Activated T-cell treated with anti-CD3 and anti-CD28 coated beads for 24 hours (primary cell): ENCODE results near the gene PPP1R9B.

Experiments
- DNase-seq: peaks from one replicate; pipeline ENCODE4 v3.0.0-alpha.2; 2020; ENCODE audit warnings: low read depth

PPP1R9B gene

GRCh38 chr17:50123649-50124349 lies 26.7 kb downstream of the PPP1R9B start:
- DNase-seq, result no peak

DNA sequence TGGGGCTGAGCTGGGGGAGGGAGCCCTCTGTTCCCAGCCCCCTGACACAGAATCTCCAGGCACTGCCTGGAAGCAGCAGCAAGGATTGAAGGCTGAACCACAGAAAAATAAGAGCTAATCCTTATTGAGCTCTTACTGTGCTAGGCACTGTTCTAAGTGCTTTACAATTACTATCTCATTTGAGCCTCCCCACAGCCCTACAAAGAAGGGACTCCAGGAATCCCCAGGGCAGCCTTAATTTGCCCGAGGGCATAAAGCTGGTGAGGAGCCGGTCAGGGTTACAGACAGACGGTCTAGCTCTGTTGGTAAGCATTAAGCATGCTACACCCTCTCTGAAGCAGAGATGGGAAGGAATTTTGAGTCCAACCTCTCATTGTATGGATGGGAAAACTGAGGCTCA lies 27.5 kb downstream of the PPP1R9B start:
- no peak for DNase-seq

DNA sequence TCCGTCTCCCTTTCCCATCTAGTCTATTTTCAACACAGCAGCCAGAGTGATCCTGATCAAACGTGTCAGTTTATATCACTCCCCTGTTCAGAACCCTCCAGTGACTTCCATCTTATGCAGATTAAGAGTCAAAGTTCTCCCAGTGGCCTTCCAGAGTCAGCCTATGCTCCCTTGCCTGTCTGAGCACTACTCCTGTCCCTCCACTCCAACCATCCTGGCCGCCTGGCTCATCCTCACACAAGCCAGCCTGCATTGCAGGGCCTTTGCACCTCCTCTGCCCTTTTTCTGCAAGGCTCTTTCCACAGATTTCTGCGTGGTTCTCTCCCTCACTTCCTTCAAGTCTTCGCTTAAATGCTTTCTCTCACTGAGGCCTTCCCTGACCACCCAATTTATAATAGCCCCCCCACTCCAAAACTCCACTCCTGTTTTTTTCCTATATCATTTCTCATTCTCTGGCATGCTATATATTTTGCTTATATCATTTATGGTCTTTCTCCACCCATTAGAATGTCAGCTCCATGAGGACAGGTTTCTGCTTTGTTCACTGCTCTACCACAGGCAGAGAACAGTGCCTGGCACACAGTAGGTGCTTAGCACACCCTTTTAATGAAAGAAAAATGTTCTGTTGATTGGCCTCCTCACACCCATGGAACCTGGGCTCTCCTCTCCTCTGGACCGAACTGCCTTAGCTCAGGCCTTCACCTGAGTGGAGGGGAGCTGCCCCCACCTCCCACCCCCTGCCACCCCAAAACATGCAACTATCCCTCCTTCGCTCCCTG lies 29.8 kb downstream of the PPP1R9B start:
- DNase-seq, result no peak

- DNase-seq, result no peak
Measured at GRCh38 chr17:50118828-50119218, 31.7 kb downstream of the PPP1R9B start.

DNA sequence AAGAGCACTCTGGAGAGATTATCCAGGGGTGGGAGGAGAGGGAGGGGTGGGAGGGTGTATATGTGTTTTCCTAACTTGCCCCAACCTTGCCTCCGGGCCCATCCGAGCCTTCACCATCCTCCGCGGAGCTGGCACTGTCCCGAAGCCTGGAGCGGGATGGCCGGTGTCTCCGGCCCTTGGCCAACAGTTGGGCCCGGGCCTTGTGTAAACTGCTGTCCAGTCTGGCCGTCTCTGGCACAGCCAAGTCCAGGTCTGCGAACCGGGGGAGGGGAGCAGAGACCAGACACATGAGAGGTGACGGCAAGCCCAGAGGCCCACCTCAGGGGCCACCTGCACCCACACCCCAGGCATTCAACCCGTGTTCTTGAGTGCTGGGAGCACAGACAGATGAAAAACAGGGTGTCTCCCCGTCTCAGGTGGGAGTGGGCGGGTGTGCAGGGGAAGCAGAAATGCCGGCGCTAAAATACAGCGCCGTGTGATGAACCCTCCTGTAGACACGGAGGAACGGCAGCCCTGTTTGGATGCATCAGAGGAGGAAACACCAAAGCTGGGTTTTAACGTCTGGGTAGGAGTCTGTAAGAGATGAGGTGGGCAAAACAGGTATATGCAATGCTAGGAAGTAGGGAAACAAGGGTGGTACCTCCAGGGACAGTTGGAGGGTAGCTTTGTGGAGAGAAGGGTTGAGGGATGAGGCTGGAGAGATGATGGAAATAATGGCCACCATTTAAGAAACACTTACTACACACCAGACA lies 32.2 kb downstream of the PPP1R9B start:
- DNase-seq, result no peak

DNA sequence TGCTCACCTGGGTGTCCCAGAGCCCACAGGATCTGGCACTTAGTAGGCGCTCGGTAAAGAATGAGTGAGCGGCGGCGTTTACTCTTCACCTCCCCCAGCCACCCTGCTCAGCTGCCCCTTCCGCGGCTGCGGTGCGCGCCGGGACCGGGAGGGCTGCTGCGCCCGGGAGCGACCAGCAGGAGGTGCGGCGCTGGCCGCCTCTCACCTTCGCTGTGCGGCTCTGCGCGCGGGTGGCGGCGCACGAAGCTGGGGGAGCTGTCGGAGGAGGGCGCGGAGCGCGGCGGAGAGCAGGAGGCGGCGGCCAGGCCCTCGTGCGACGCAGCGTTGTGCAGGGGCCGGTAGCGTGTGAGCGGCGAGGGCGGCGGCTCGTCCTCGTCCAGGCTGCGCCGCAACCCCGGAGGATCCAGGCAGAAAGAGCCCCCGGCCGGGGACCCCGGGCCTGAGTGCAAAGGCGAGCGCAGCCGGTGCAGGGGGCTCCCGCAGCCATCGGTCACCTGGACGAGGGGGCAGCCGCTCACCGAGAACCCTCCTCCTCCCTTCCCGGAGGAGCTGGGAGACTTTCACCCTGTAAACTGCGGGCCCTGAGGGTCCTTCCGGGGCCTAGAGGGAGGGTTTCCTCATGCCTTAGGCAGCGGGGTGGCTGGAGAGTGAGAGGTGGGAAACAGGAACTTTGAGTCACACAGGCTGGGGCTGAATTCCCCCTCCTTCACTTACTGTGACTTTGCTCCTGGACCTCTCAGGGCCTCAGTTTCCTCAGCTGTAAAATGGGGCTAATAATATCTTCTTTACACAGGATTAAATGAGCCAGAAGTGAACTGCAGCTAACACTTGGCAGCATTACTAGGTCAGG lies 33.0 kb downstream of the PPP1R9B start:
- peak; percentile 49 for DNase-seq

- no peak for DNase-seq
Measured at GRCh38 chr17:50115756-50116155, 34.7 kb downstream of the PPP1R9B start.

DNA sequence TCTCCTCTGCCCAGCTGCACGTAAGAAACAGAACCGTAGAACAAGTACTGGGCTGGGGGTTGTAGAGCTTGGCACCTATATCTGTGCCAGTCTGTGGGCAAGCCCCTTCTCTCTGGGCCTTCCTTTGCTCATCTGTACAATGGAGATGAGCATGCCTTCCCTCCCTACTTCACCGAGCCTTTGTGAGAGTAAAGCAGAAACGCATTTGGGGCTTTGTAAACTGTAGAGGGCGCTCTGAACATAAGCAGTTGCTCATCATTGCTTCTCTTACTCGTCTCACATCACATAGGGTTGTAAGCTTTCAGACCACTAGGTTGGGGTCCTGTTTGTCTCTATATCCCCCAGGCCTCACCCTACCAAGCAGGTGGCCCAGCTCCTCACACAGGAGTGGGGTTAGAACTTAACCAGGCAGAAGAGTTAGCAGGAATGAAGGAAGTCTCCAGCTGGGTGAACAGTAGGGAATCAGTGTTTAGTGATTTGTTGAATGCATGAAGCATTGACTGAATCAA lies 35.6 kb downstream of the PPP1R9B start:
- no peak for DNase-seq

GRCh38 chr17:50114401-50114800 lies 36.1 kb downstream of the PPP1R9B start:
- DNase-seq, result no peak

GRCh38 chr17:50113624-50114320 lies 36.7 kb downstream of the PPP1R9B start:
- DNase-seq, result no peak

DNA sequence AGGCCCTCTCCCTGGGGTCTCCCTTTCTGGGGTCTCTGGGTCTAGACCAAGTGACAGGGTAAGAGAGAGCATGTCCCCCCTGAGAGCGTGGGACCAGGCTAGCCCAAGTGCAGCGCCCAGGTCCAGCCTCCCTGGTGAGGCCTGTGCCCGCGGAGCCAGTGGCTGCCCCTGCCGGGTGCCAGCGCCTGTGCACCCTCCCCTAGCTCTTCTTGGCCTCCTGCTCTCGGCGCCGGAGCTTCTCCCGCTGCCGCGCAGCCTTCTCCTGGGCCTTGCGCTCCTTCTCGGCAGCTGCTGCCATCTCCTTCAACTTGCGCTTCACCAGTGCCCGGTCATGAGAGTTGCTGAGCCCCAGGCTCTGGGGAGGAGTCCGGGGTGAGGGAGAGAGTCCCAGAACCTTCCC lies 37.8 kb downstream of the PPP1R9B start:
- DNase-seq, result no peak

DNA sequence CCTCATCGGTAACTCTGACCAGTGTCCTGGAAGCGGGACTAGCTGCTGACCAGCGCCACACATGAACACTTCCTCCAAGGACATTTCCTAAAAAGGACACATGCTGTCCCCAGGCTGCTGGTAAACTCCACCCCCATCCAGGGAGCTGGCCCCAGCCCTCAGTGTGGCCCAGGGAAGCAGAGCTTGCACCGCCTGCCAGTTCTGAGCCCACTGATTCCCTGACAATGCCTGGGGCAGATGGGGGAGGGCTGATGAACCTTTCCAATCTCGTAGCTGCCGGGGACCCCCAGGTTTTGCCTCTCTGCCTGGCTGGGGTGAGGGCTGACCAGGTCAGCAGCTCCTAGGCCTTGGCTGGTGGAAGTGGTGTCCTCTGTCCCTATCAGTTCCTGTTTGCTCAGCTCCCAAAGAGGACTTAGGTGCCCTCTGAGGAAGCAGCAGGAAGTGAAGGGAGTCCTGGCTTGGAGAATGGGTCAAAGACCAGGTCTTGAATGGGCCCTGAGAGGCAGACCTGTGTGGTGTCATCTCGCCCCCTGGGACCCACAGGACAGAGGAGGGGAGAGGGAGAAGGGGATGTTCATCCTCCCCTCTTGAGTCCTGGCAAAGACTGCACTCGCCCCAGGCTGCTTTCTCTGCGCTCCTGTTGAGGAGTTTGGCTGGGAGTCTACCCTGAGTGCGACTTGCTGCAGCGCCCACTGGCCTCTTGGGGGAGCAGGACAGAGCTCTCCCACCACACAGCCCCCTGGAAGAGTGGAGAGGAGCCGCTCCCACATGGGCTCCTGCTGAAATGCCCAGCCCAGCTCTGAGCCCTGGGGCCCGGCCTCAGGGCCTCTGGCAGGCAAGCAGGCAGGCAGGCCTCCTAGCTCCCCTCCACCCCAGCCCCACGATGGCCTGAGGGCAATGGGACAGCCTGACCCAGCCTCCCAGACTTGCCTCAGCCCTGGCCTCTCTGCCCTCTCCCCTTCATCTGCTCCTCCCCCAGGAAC lies 38.5 kb downstream of the PPP1R9B start:
- no peak for DNase-seq

DNA sequence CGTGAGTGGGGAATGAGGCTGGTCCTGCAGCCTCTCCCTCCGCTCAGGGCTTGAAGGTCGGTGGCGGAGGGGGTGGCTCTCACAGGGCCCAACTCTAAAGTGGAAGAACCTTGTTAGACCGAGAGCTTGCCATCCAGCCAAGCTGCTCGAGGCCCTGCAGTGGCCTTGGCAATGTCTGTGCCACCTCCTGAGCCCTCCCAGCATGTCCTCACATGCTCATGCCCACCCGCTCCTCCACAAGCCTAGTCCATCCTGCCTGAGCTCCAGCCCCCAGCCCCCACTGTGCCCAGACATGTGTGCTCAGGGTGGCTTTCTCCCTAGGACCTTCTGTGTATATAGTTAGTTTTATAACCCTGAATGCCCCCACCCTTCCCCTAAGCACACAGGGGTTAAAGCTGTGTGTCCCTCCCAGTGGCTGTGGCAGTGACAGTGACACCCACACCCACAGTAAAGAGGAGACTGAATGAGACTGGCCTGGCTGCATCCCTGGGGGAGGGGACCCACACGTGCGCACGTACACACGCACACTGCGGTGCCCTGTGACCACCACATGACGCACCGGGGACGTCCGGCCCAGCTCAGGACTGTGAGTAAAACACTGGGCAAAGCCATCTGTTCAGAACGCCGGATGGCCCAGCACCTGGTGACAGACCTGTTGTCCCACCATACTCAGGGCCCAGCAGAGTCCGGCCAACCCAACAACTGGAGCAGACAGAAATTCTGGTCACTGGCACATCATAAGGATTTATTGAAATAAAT lies 39.7 kb downstream of the PPP1R9B start:
- DNase-seq, result no peak

DNA sequence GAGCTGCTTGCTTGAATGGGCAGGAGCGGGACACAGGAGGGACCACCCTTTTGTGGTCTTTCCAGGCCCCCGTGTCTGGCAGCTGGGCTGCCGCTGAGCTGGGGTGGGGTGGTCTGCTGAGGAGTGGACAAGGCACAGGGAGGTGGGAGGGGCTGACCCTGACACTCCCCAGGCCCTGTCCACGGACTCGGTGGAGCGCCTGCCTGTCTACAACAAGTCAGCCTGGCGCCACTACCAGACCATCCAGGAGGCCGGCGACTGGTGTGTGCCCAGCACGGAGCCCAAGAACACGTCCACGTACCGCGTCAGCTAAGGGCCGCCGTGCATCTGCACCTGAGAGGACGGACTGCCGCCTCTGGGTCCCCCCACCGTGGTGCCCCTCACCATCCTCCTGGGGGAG lies 40.7 kb downstream of the PPP1R9B start:
- DNase-seq, result no peak

- no peak for DNase-seq
Measured at GRCh38 chr17:50109207-50109606, 41.3 kb downstream of the PPP1R9B start.

GRCh38 chr17:50108556-50108955 lies 41.9 kb downstream of the PPP1R9B start:
- DNase-seq, result no peak

- no peak for DNase-seq
Measured at GRCh38 chr17:50107790-50108414, 42.6 kb downstream of the PPP1R9B start.

GRCh38 chr17:50106393-50107131 lies 43.9 kb downstream of the PPP1R9B start:
- DNase-seq, result no peak
